HepG2 (cell line): ENCODE measurements around the gene MAN1B1. TPM values are rescaled to one million over a fixed set of nuclear protein-coding genes. Genes with fewer than 3 reads are reported as not detected.

ENCODE experiments used
- EHMT2 ChIP-seq: fragments of 200-600 bp; sonication (generic); IDR thresholded peaks from 2 replicates; pipeline ENCODE4 v1.7.0; 2017; ENCODE audit warnings: antibody characterized with exemption, low read depth, low read length, borderline replicate concordance
- GRHL1 ChIP-seq: sonication (generic); formaldehyde crosslinking; conservative IDR thresholded peaks from 2 replicates; pipeline ENCODE4 v1.8.0; 2022; ENCODE audit warnings: missing genetic modification reagents
- KAT7 ChIP-seq: IDR thresholded peaks from 2 replicates; pipeline ENCODE4 v1.6.1; 2018; ENCODE audit warnings: borderline replicate concordance, missing compliant biosample characterization
- MYC ChIP-seq: sonication (generic); formaldehyde crosslinking; IDR thresholded peaks from 2 replicates; pipeline ENCODE4 v1.9.0; 2021; ENCODE audit warnings: missing genetic modification reagents, borderline replicate concordance
- SKIL ChIP-seq: sonication (generic); formaldehyde crosslinking; IDR thresholded peaks from 2 replicates; pipeline ENCODE4 v1.8.0; 2022; ENCODE audit warnings: missing genetic modification reagents, mild to moderate bottlenecking, moderate library complexity, borderline replicate concordance
- ZFP90 ChIP-seq: sonication (generic); formaldehyde crosslinking; IDR thresholded peaks from 2 replicates; pipeline ENCODE4 v1.8.0; 2022; ENCODE audit warnings: missing genetic modification reagents, mild to moderate bottlenecking, inconsistent platforms, borderline replicate concordance
- ZMAT3 ChIP-seq: sonication (generic); formaldehyde crosslinking; conservative IDR thresholded peaks from 2 replicates; pipeline ENCODE4 v1.7.0; 2021; ENCODE audit warnings: missing genetic modification reagents
- ZNF710 ChIP-seq: sonication (generic); formaldehyde crosslinking; IDR thresholded peaks from 2 replicates; pipeline ENCODE4 v1.5.0; 2020; ENCODE audit warnings: mild to moderate bottlenecking, missing genetic modification reagents, borderline replicate concordance
- ZNF772 ChIP-seq: sonication (generic); formaldehyde crosslinking; IDR thresholded peaks from 2 replicates; pipeline ENCODE4 v1.5.0; 2020; ENCODE audit warnings: mild to moderate bottlenecking, missing genetic modification reagents
- polyA plus RNA-seq, 8 experiments: library from polyadenylated mRNA; depleted of rRNA in 3 of 8; stranded (reverse) in 7 of 8; unstranded in 1 of 8; fragments of >200 nt; fragmentation: Illumina TruSeq in 4 of 8; extraction: Trizol in 4 of 8; gene quantifications; 2 replicates each; pipeline versions ENCODE4 v1.2.1 to v1.2.3, GENCODE V29; 2011 to 2016; ENCODE audit warnings: low read depth in 4 of 8, missing spikeins in 1 of 8, mixed read lengths in 1 of 8; ENCODE audit not compliant: insufficient read depth in 1 of 8
- total RNA-seq, 5 experiments: library from RNA; depleted of rRNA; stranded (reverse); fragments of >200 nt; fragmentation: Illumina TruSeq; extraction: Trizol; gene quantifications; 2 replicates each; pipeline ENCODE4 v1.2.3, GENCODE V29; 2016; ENCODE audit warnings: low read depth in 1 of 5

MAN1B1 gene
- total and polyA plus RNA-seq, 2 of the 13 experiments (the other 11 are each of a cell fraction or from before 2014, with no cell fraction given): 48.9 to 59.5 TPM

- TF ChIP-seq GRHL1 (CRISPR knock-in tag): no peak
- no peak for TF ChIP-seq EHMT2
- no peak for TF ChIP-seq ZNF772
- 0 out of 2 replicates have a peak, but pooled peaks have one; percentile 25 for TF ChIP-seq MYC (CRISPR knock-in tag)
- peak; percentile 17; the same call in 1 of the 2 replicates for TF ChIP-seq SKIL (CRISPR knock-in tag)
- TF ChIP-seq ZNF710 (CRISPR knock-in tag): no peak
- TF ChIP-seq KAT7: no peak
- TF ChIP-seq ZFP90: no peak
- no peak for TF ChIP-seq ZMAT3 (CRISPR knock-in tag)
Observed at GRCh38 chr9:137152844-137153405, 66.1 kb downstream of the MAN1B1 start (continued).
